ENCODE data around the gene CEACAM7.

DNA sequence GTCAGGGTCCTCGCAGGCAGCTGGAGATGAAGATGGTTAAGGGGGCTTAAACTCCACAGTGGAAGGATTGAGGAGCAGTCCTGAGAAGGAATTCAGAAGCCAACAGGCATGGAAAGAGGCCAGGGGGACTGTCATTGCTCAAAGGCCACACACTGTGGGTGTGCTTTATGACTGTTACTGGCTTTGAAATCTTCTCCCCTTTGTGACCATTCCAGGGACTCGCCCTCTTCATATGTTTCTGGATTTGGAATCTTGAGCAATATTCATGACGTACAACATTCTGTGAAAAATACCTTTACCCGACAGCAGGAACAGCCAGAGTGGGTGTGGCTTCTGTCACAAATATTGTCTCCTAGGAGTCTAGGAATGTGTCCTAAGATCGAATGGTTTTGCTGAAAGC, 16.6 kb downstream of the CEACAM7 start:
- TF ChIP-seq, protein P1, sequence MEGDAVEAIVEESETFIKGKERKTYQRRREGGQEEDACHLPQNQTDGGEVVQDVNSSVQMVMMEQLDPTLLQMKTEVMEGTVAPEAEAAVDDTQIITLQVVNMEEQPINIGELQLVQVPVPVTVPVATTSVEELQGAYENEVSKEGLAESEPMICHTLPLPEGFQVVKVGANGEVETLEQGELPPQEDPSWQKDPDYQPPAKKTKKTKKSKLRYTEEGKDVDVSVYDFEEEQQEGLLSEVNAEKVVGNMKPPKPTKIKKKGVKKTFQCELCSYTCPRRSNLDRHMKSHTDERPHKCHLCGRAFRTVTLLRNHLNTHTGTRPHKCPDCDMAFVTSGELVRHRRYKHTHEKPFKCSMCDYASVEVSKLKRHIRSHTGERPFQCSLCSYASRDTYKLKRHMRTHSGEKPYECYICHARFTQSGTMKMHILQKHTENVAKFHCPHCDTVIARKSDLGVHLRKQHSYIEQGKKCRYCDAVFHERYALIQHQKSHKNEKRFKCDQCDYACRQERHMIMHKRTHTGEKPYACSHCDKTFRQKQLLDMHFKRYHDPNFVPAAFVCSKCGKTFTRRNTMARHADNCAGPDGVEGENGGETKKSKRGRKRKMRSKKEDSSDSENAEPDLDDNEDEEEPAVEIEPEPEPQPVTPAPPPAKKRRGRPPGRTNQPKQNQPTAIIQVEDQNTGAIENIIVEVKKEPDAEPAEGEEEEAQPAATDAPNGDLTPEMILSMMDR (IDR thresholded peaks at IDR 0.05): no peak
- TF ChIP-seq POLR2A (IDR thresholded peaks at IDR 0.05) (no peak), POLR2AphosphoS5 (IDR thresholded peaks at IDR 0.05) (no peak)
